ENCODE measurements around the gene PAPLN.

PAPLN gene

GRCh38 chr14:73209953-73210352 lies 27.4 kb upstream of the PAPLN start (continued):
- TF ChIP-seq PATZ1 (CRISPR knock-in tag; IDR thresholded peaks at IDR 0.05; ENCODE audit: borderline replicate concordance) (no peak), OSR1 (CRISPR knock-in tag; IDR thresholded peaks at IDR 0.05) (no peak), PPARA (CRISPR knock-in tag; IDR thresholded peaks at IDR 0.05; ENCODE audit: borderline replicate concordance) (no peak), CSDC2 (CRISPR knock-in tag; IDR thresholded peaks at IDR 0.05) (no peak), ARNTL (CRISPR knock-in tag; IDR thresholded peaks at IDR 0.05; ENCODE audit: borderline replicate concordance, low read depth) (no peak), SNAI2 (CRISPR knock-in tag; IDR thresholded peaks at IDR 0.05) (no peak)

- TF ChIP-seq ZC3H10 (CRISPR knock-in tag; IDR thresholded peaks at IDR 0.05) (no peak), ZNF565 (CRISPR knock-in tag; conservative IDR thresholded peaks at IDR 0.05; ENCODE audit: low read depth) (no peak), CSDC2 (CRISPR knock-in tag; IDR thresholded peaks at IDR 0.05) (no peak), ZFP30 (CRISPR knock-in tag; IDR thresholded peaks at IDR 0.05) (no peak), OSR1 (CRISPR knock-in tag; IDR thresholded peaks at IDR 0.05) (no peak), TCF4 (CRISPR knock-in tag; IDR thresholded peaks at IDR 0.05; ENCODE audit: borderline replicate concordance) (no peak), PPARA (CRISPR knock-in tag; IDR thresholded peaks at IDR 0.05; ENCODE audit: borderline replicate concordance) (no peak), TSHZ2 (CRISPR knock-in tag; IDR thresholded peaks at IDR 0.05) (no peak), TOX (CRISPR knock-in tag; IDR thresholded peaks at IDR 0.05; ENCODE audit: borderline replicate concordance) (no peak), ZFP3 (CRISPR knock-in tag; IDR thresholded peaks at IDR 0.05) (no peak), GLIS3 (CRISPR knock-in tag; IDR thresholded peaks at IDR 0.05) (no peak), BACH2 (CRISPR knock-in tag; IDR thresholded peaks at IDR 0.05; ENCODE audit: borderline replicate concordance) (no peak), ZNF8 (CRISPR knock-in tag; IDR thresholded peaks at IDR 0.05) (no peak), CSRNP3 (CRISPR knock-in tag; IDR thresholded peaks at IDR 0.05) (no peak), RARB (CRISPR knock-in tag; IDR thresholded peaks at IDR 0.05) (no peak), ARNTL (CRISPR knock-in tag; IDR thresholded peaks at IDR 0.05; ENCODE audit: borderline replicate concordance, low read depth) (no peak), ISL1 (CRISPR knock-in tag; IDR thresholded peaks at IDR 0.05) (no peak)
- no peak for ATAC-seq
Measured at GRCh38 chr14:73211251-73212040, 25.9 kb upstream of the PAPLN start.

GRCh38 chr14:73216030-73216429 lies 21.3 kb upstream of the PAPLN start:
- ATAC-seq: no peak
- no peak for TF ChIP-seq ZNF565 (CRISPR knock-in tag; conservative IDR thresholded peaks at IDR 0.05; ENCODE audit: low read depth)

- no peak for ATAC-seq
- no peak for TF ChIP-seq POU6F1 (CRISPR knock-in tag; IDR thresholded peaks at IDR 0.05; ENCODE audit: borderline replicate concordance, low read depth)
- TF ChIP-seq TOX (CRISPR knock-in tag; IDR thresholded peaks at IDR 0.05; ENCODE audit: borderline replicate concordance): no peak
- TF ChIP-seq ZFP30 (CRISPR knock-in tag; IDR thresholded peaks at IDR 0.05): no peak
- no peak for TF ChIP-seq CREB5 (CRISPR knock-in tag; IDR thresholded peaks at IDR 0.05; ENCODE audit: low read depth)
- no peak for TF ChIP-seq PPARA (CRISPR knock-in tag; IDR thresholded peaks at IDR 0.05; ENCODE audit: borderline replicate concordance)
- TF ChIP-seq SNAI2 (CRISPR knock-in tag; IDR thresholded peaks at IDR 0.05): no peak
- no peak for TF ChIP-seq ZNF565 (CRISPR knock-in tag; conservative IDR thresholded peaks at IDR 0.05; ENCODE audit: low read depth)
- no peak for TF ChIP-seq OSR1 (CRISPR knock-in tag; IDR thresholded peaks at IDR 0.05)
- no peak for TF ChIP-seq RARB (CRISPR knock-in tag; IDR thresholded peaks at IDR 0.05)
- no peak for TF ChIP-seq BACH2 (CRISPR knock-in tag; IDR thresholded peaks at IDR 0.05; ENCODE audit: borderline replicate concordance)
- TF ChIP-seq ARNTL (CRISPR knock-in tag; IDR thresholded peaks at IDR 0.05; ENCODE audit: borderline replicate concordance, low read depth): no peak
- no peak for TF ChIP-seq TSHZ2 (CRISPR knock-in tag; IDR thresholded peaks at IDR 0.05)
- no peak for TF ChIP-seq ZNF70 (CRISPR knock-in tag; IDR thresholded peaks at IDR 0.05)
- no peak for TF ChIP-seq ZNF8 (CRISPR knock-in tag; IDR thresholded peaks at IDR 0.05)
- TF ChIP-seq CSDC2 (CRISPR knock-in tag; IDR thresholded peaks at IDR 0.05): no peak
Measured at GRCh38 chr14:73217411-73217810, 19.9 kb upstream of the PAPLN start.

All from SK-N-SH treated with all-trans-retinoic acid at 6 μM for 48 hours (cell line).